H1 (cell line): ENCODE data around the gene SLC1A5. TPM values are rescaled to one million over a fixed set of nuclear protein-coding genes. Genes with fewer than 3 reads are reported as not detected.
A peak's percentile ranks its signal among the peaks of the same experiment; 100 is the strongest.

ENCODE experiments used
- CTCF ChIA-PET: fragments of 300-600 bp; sonication (Branson Sonifier 250); formaldehyde crosslinking; loops from one replicate; lab custom pipeline; 2021; ENCODE audit not compliant: partially characterized antibody; lab: Charles Lee
- POLR2A ChIA-PET: fragments of 300-600 bp; sonication (Branson Sonifier 250); formaldehyde crosslinking; loops from one replicate; lab custom pipeline; 2021; ENCODE audit warnings: inconsistent platforms; ENCODE audit not compliant: partially characterized antibody; lab: Charles Lee
- DNase-seq, 2 experiments: peaks; one replicate each; pipeline versions ENCODE4 v3.0.0 to v3.0.0-alpha.2; 2010 to 2022; ENCODE audit warnings: low spot score in 2 of 2, low read depth in 1 of 2, mixed read lengths in 1 of 2
- FAIRE-seq: peaks from 2 replicates; lab custom pipeline; 2011; peaks lifted over from hg19 to GRCh38; lab: Jason Lieb, UNC
- H2AFZ ChIP-seq: 2 replicates; pipeline ENCODE4 v1.8.1; 2012; ENCODE audit warnings: low read length, inconsistent platforms
- H2AK5ac ChIP-seq: 2 replicates; pipeline ENCODE4 v1.6.1; 2013; ENCODE audit warnings: low read depth, low read length
- H2BK120ac ChIP-seq: replicated peaks from 2 replicates; pipeline ENCODE3; 2013; ENCODE audit warnings: low read depth, low read length, inconsistent platforms
- H2BK12ac ChIP-seq: 2 replicates; pipeline ENCODE4 v1.6.1; 2013; ENCODE audit warnings: low read depth, low read length
- H2BK15ac ChIP-seq: 2 replicates; pipeline ENCODE4 v1.6.1; 2013; ENCODE audit warnings: low read length
- H2BK20ac ChIP-seq: 2 replicates; pipeline ENCODE4 v1.6.1; 2013; ENCODE audit warnings: low read length
- H2BK5ac ChIP-seq: 2 replicates; pipeline ENCODE4 v1.6.1; 2013; ENCODE audit warnings: low read depth, low read length
- H3K14ac ChIP-seq: 2 replicates; pipeline ENCODE4 v1.6.1; 2013; ENCODE audit warnings: inconsistent platforms; ENCODE audit not compliant: insufficient read length
- H3K18ac ChIP-seq: 2 replicates; pipeline ENCODE4 v1.6.1; 2013; ENCODE audit warnings: low read length; ENCODE audit errors: extremely low read depth
- H3K23ac ChIP-seq: 2 replicates; pipeline ENCODE4 v1.6.1; 2013; ENCODE audit warnings: inconsistent platforms; ENCODE audit not compliant: insufficient read length
- H3K23me2 ChIP-seq: 2 replicates; pipeline ENCODE4 v1.6.1; 2013; ENCODE audit warnings: low read depth, low read length
- H3K27ac ChIP-seq: 2 replicates; pipeline ENCODE4 v1.6.1; 2011; ENCODE audit warnings: low read depth, low read length, inconsistent platforms
- H3K27me3 ChIP-seq, 4 experiments: replicated peaks in 1 of 4; 1 replicate in 1 of 4; 2 replicates in 3 of 4; pipeline versions ENCODE4 v1.6.1 to v1.8.1; 2011 to 2013; ENCODE audit warnings: low read length in 3 of 4, mild to moderate bottlenecking in 3 of 4, inconsistent platforms in 2 of 4, mixed read lengths in 2 of 4, moderate library complexity in 1 of 4; ENCODE audit not compliant: control insufficient read depth in 3 of 4, insufficient read depth in 3 of 4; ENCODE audit errors: extremely low read depth in 1 of 4
- H3K36me3 ChIP-seq, 4 experiments: 2 replicates each; pipeline versions ENCODE4 v1.6.1 to v1.8.1; 2011 to 2013; ENCODE audit warnings: mild to moderate bottlenecking in 4 of 4, low read length in 3 of 4, moderate library complexity in 2 of 4, control low read depth in 1 of 4, inconsistent platforms in 1 of 4; ENCODE audit not compliant: insufficient read depth in 4 of 4, control insufficient read depth in 2 of 4
- H3K4ac ChIP-seq: replicated peaks from 2 replicates; pipeline ENCODE3; 2013; ENCODE audit warnings: low read length, low read depth, mixed read lengths, inconsistent platforms; ENCODE audit not compliant: insufficient read length
- H3K4me1 ChIP-seq, 4 experiments: replicated peaks in 1 of 4; 1 replicate in 1 of 4; 2 replicates in 3 of 4; pipeline versions ENCODE4 v1.6.1 to v1.8.1; 2011 to 2013; ENCODE audit warnings: low read length in 3 of 4, inconsistent platforms in 2 of 4, mixed read lengths in 1 of 4; ENCODE audit not compliant: insufficient read depth in 4 of 4, control insufficient read depth in 3 of 4
- H3K4me2 ChIP-seq, 2 experiments: 2 replicates each; pipeline versions ENCODE4 v1.6.1 to v1.8.1; 2011 to 2013; ENCODE audit warnings: low read depth in 2 of 2, low read length in 2 of 2, control low read depth in 1 of 2, inconsistent platforms in 1 of 2, mild to moderate bottlenecking in 1 of 2; ENCODE audit not compliant: insufficient read depth in 1 of 2
- H3K4me3 ChIP-seq, 4 experiments: fragments of 200-600, 300-600 bp in 1 of 4; sonication (generic), shearing (Covaris generic), sonication (Bioruptor Twin) in 1 of 4; 2 replicates each; pipeline versions ENCODE4 v1.5.1 to v1.8.1; 2011 to 2016; ENCODE audit warnings: low read length in 4 of 4, low read depth in 3 of 4, control low read depth in 2 of 4, inconsistent platforms in 2 of 4, mild to moderate bottlenecking in 2 of 4, mixed read lengths in 1 of 4, moderate library complexity in 1 of 4; ENCODE audit not compliant: insufficient read depth in 2 of 4; ENCODE audit errors: extremely low read depth in 1 of 4
- H3K56ac ChIP-seq: replicated peaks from 2 replicates; pipeline ENCODE3; 2013; ENCODE audit warnings: low read depth, mild to moderate bottlenecking, mixed read lengths, low read length, inconsistent platforms; ENCODE audit not compliant: insufficient read length
- H3K79me1 ChIP-seq: 2 replicates; pipeline ENCODE4 v1.6.1; 2013; ENCODE audit warnings: low read depth, low read length, control low read depth
- H3K79me2 ChIP-seq, 2 experiments: 2 replicates each; pipeline versions ENCODE4 v1.6.1 to v1.8.1; 2012 to 2013; ENCODE audit warnings: low read length in 2 of 2, mild to moderate bottlenecking in 2 of 2, inconsistent platforms in 1 of 2; ENCODE audit not compliant: insufficient read depth in 2 of 2, control insufficient read depth in 1 of 2
- H3K9ac ChIP-seq, 4 experiments: replicated peaks in 1 of 4; 1 replicate in 1 of 4; 2 replicates in 3 of 4; pipeline versions ENCODE4 v1.6.1 to v1.8.1; 2011 to 2013; ENCODE audit warnings: low read depth in 3 of 4, low read length in 3 of 4, control low read depth in 2 of 4, mild to moderate bottlenecking in 2 of 4, moderate library complexity in 2 of 4, inconsistent platforms in 1 of 4; ENCODE audit errors: extremely low read depth in 1 of 4
- H3K9me3 ChIP-seq, 2 experiments: 2 replicates each; pipeline versions ENCODE4 v1.6.1 to v1.8.1; 2012 to 2013; ENCODE audit warnings: mild to moderate bottlenecking in 2 of 2, moderate library complexity in 2 of 2, control low read depth in 1 of 2, inconsistent platforms in 1 of 2, low read depth in 1 of 2, low read length in 1 of 2, mixed read lengths in 1 of 2; ENCODE audit not compliant: insufficient read depth in 2 of 2
- H4K20me1 ChIP-seq, 2 experiments: replicated peaks in 1 of 2; 2 replicates each; pipeline versions ENCODE3 to v1.8.1; 2011 to 2013; ENCODE audit warnings: inconsistent platforms in 2 of 2, low read length in 2 of 2, mild to moderate bottlenecking in 1 of 2; ENCODE audit not compliant: insufficient read depth in 2 of 2, control insufficient read depth in 1 of 2
- H4K5ac ChIP-seq: 2 replicates; pipeline ENCODE4 v1.6.1; 2013; ENCODE audit warnings: low read length, low read depth, mixed read lengths, inconsistent platforms; ENCODE audit not compliant: insufficient read length
- H4K8ac ChIP-seq: 2 replicates; pipeline ENCODE4 v1.8.0; 2013; ENCODE audit warnings: mild to moderate bottlenecking, moderate library complexity, low read length, inconsistent platforms; ENCODE audit not compliant: insufficient read depth; ENCODE audit errors: extremely low read depth
- H4K91ac ChIP-seq: replicated peaks from 2 replicates; pipeline ENCODE3; 2013; ENCODE audit warnings: low read length, mixed read lengths, inconsistent platforms; ENCODE audit not compliant: insufficient read length
- ATF3 ChIP-seq: IDR thresholded peaks from 2 replicates; pipeline ENCODE4 v1.6.1; 2011; ENCODE audit warnings: low read depth, mild to moderate bottlenecking, low read length; ENCODE audit not compliant: insufficient read depth
- CBX5 ChIP-seq: fragments of 300-800, 300-1000 bp; sonication (generic); IDR thresholded peaks from 2 replicates; pipeline ENCODE4 v1.7.1; 2016; ENCODE audit warnings: antibody characterized with exemption, low read length, low read depth
- MAX ChIP-seq: IDR thresholded peaks from 2 replicates; pipeline ENCODE4 v1.6.1; 2012; ENCODE audit warnings: inconsistent platforms
- POLR2A ChIP-seq, 2 experiments: IDR thresholded peaks; 1 replicate in 1 of 2; 2 replicates in 1 of 2; pipeline ENCODE4 v1.6.1; 2011; ENCODE audit warnings: low read depth in 2 of 2, low read length in 2 of 2, mild to moderate bottlenecking in 2 of 2; ENCODE audit errors: control extremely low read depth in 1 of 2
- POU5F1 ChIP-seq: IDR thresholded peaks from 2 replicates; pipeline ENCODE4 v1.6.1; 2011; ENCODE audit warnings: low read depth, mild to moderate bottlenecking, low read length, moderate library complexity
- RAD21 ChIP-seq, 2 experiments: IDR thresholded peaks in 1 of 2; conservative IDR thresholded peaks in 1 of 2; 2 replicates each; pipeline ENCODE4 v1.6.1; 2011; ENCODE audit warnings: low read depth in 2 of 2, low read length in 2 of 2, improper control_type of control experiment in 1 of 2, inconsistent platforms in 1 of 2, mild to moderate bottlenecking in 1 of 2, moderate library complexity in 1 of 2
- SIN3A ChIP-seq, 2 experiments: IDR thresholded peaks in 1 of 2; conservative IDR thresholded peaks in 1 of 2; 2 replicates each; pipeline ENCODE4 v1.6.1; 2011 to 2012; ENCODE audit warnings: low read length in 2 of 2, improper control_type of control experiment in 1 of 2, low read depth in 1 of 2, mild to moderate bottlenecking in 1 of 2
- YY1 ChIP-seq: IDR thresholded peaks from 2 replicates; pipeline ENCODE4 v1.6.1; 2011; ENCODE audit warnings: low read depth, mild to moderate bottlenecking, low read length
- WGBS, 2 experiments: shearing (Covaris generic) in 1 of 2; methylation state at CpG; one replicate each; pipeline versions ENCODE4 v1.1.6 to v1.1.7; 2013 to 2015; ENCODE audit warnings: low lambda C conversion rate in 2 of 2, mixed read lengths in 2 of 2, inconsistent platforms in 1 of 2, low coverage in 1 of 2, missing lambda C conversion rate in 1 of 2; ENCODE audit not compliant: insufficient replicate concordance in 2 of 2, insufficient coverage in 1 of 2, insufficient read length in 1 of 2; ENCODE audit errors: extremely low coverage in 1 of 2, missing lambda C conversion rate in 1 of 2; 5-methylcytosine and 5-hydroxymethylcytosine counted together
- polyA plus RNA-seq, 7 experiments: library from polyadenylated mRNA; depleted of rRNA in 3 of 7; stranded (reverse) in 5 of 7; unstranded in 2 of 7; fragments of >200 nt in 5 of 7; fragments of 200-250 nt in 2 of 7; gene quantifications; 1 replicate in 5 of 7; 2 replicates in 1 of 7; 4 replicates in 1 of 7; pipeline versions ENCODE4 v1.2.1 to v1.2.3, GENCODE V29; 2011 to 2013; ENCODE audit warnings: missing spikeins in 2 of 7, mixed read lengths in 2 of 7
- total RNA-seq: library from RNA; stranded (reverse); fragmentation: NEBNext Ultra II Directional; extraction: Animal tissue kit (Norgen Biotek cat#: 25700); gene quantifications from 2 replicates; pipeline ENCODE4 v1.2.1, GENCODE V29; 2021

SLC1A5 gene
- total and polyA plus RNA-seq, 2 of the 8 experiments (the other 6 are each of a cell fraction or from before 2014, with no cell fraction given): 291 to 351 TPM

GRCh38 chr19:46728693-46729339, 59.6 kb downstream of the SLC1A5 start:
- POLR2A ChIA-PET: interaction anchor here (0.7 to 4.2 kb wide), 12 partner anchors 8 to 133 kb away, joined by 3 to 26 read pairs (median 4); partner anchors contain the start of gene PRKD2
- Histone ChIP-seq H3K4me3 (no peak overlapping the region), H3K79me2 (peaks cover 0 to 20% of the 10 kb centered on the region in 2 experiments; a peak in 2 of 4 replicates), H2BK5ac (no peak overlapping the region), H3K27ac (no peak overlapping the region), H4K20me1 (peaks cover 26 to 53% of the 10 kb centered on the region in 2 experiments), H4K91ac (no peak overlapping the region), H3K23me2 (no peaks in the 10 kb centered on the region), H3K4ac (no peak overlapping the region), H3K4me1 (peaks cover 0 to 3% (median 0%) of the 10 kb centered on the region in 4 experiments; a peak in 4 of 7 replicates), H2BK20ac (no peak overlapping the region), H2AFZ (no peak overlapping the region), H3K14ac (no peak overlapping the region), H2BK15ac (no peak overlapping the region), H4K5ac (no peak overlapping the region), H3K36me3 (peaks cover 43 to 75% (median 63%) of the 10 kb centered on the region in 4 experiments), H3K23ac (no peak overlapping the region), H3K27me3 (no peaks in the 10 kb centered on the region), H3K18ac (no peak overlapping the region), H2BK120ac (no peak overlapping the region), H4K8ac (peak overlapping the region; percentile 59; the same call in 1 of the 2 replicates), H2BK12ac (no peak overlapping the region), H3K9ac (0 out of 7 replicates have a peak overlapping the region, but pooled peaks of 1 of the 4 experiments have one; percentile 25), H2AK5ac (no peak overlapping the region), H3K56ac (no peak overlapping the region), H3K9me3 (no peaks in the 10 kb centered on the region), H3K4me2 (no peak overlapping the region), H3K79me1 (peaks cover 8% of the 10 kb centered on the region)
- FAIRE-seq: no peak
- WGBS, 2 experiments: 70% methylated on average over 20 of the region's 20 CpGs; no CpG with 5 or more reads in 1 of the 2 experiments
- peak in 1 of 2 experiments; percentile 90 for DNase-seq
- CTCF ChIA-PET: interaction anchor here (0.6 to 15.8 kb wide), 25 partner anchors 8 to 251 kb away, joined by 3 to 188 read pairs (median 4); no protein-coding TSS in a partner anchor
- TF ChIP-seq ATF3 (no peak), MAX (no peak), POLR2A (IDR thresholded peaks at IDR 0.05; ENCODE audit: control extremely low read depth in 1 of 2, low read depth in 2 of 2, low read length in 2 of 2) (no peak; a peak in 1 of 3 replicates), RAD21 (IDR thresholded peaks at IDR 0.05 in 1 of 2, conservative IDR thresholded peaks at IDR 0.05 in 1 of 2; ENCODE audit: low read depth in 2 of 2, low read length in 2 of 2) (peak; percentile 74 to 81), POU5F1 (no peak), CBX5 (no peak), YY1 (no peak), SIN3A (conservative IDR thresholded peaks at IDR 0.05 in 1 of 2, IDR thresholded peaks at IDR 0.05 in 1 of 2; ENCODE audit: low read depth in 1 of 2, low read length in 2 of 2) (peak in 1 of 2 experiments; percentile 51; a peak in 1 of 4 replicates)
